Transverse colon (tissue), 4 donors: ENCODE measurements around the gene PTPRN2. TPM values are rescaled to one million over a fixed set of nuclear protein-coding genes. Genes with fewer than 3 reads are reported as not detected.

Experiments used
- DNase-seq: peaks from one replicate; pipeline ENCODE4 v3.0.0-alpha.2; 2019
- H3K27ac ChIP-seq, 4 donors: fragments of 200-600 bp; sonication (generic); 2 replicates each; pipeline ENCODE4 v1.5.1; 2016 to 2018; ENCODE audit warnings: inconsistent platforms in 4 of 4
- H3K27me3 ChIP-seq: fragments of 200-600 bp; sonication (generic); 2 replicates; pipeline ENCODE4 v1.5.1; 2017; ENCODE audit warnings: inconsistent platforms
- H3K36me3 ChIP-seq, 4 donors: fragments of 200-600 bp; sonication (generic); 2 replicates each; pipeline ENCODE4 v1.5.1; 2017 to 2019; ENCODE audit warnings: inconsistent platforms in 4 of 4
- H3K4me1 ChIP-seq, 4 donors: fragments of 200-600 bp; sonication (generic); 2 replicates each; pipeline ENCODE4 v1.5.1; 2017 to 2020; ENCODE audit warnings: inconsistent platforms in 4 of 4
- H3K4me3 ChIP-seq, 4 donors: fragments of 200-600 bp; sonication (generic); 1 replicate in 1 of 4; 2 replicates in 3 of 4; pipeline versions ENCODE4 v1.5.1 to v1.6.1; 2017 to 2019; ENCODE audit warnings: inconsistent platforms in 4 of 4
- H3K9me3 ChIP-seq, 2 donors: fragments of 200-600 bp; sonication (generic); 2 replicates each; pipeline ENCODE4 v1.5.1; 2017 to 2019; ENCODE audit warnings: inconsistent platforms in 2 of 2
- CTCF ChIP-seq, 5 experiments: fragments of 200-600 bp in 3 of 5; fragments of 450-650 bp in 2 of 5; sonication (generic) in 3 of 5; IDR thresholded peaks; 1 replicate in 2 of 5; 2 replicates in 3 of 5; pipeline ENCODE4 v1.5.1; 2016 to 2017; ENCODE audit warnings: antibody characterized with exemption in 5 of 5, inconsistent platforms in 3 of 5, mild to moderate bottlenecking in 2 of 5, moderate library complexity in 1 of 5
- EP300 ChIP-seq: sonication (generic); formaldehyde crosslinking; IDR thresholded peaks from one replicate; pipeline ENCODE4 v1.6.1; 2017; ENCODE audit warnings: antibody characterized with exemption, low read depth
- POLR2A ChIP-seq: fragments of 450-650 bp; IDR thresholded peaks from one replicate; pipeline ENCODE4 v1.6.1; 2016; ENCODE audit warnings: antibody characterized with exemption, mild to moderate bottlenecking, moderate library complexity
- POLR2AphosphoS5 ChIP-seq, 3 donors: sonication (generic); formaldehyde crosslinking; IDR thresholded peaks; one replicate each; pipeline ENCODE4 v1.6.1; 2016; ENCODE audit warnings: antibody characterized with exemption in 3 of 3
- WGBS, 2 donors: methylation state at CpG; one replicate each; pipeline ENCODE4 v1.1.5; 2018; ENCODE audit warnings: low coverage in 1 of 2; 5-methylcytosine and 5-hydroxymethylcytosine counted together
- in situ Hi-C, 4 donors: fragments of 200-750 bp; cut with MboI; loops; one replicate each; pipeline versions ENCODE4 v1.15.0 to v1.15.1; 2017; ENCODE audit warnings: low sequenced_read_pairs in 3 of 4, low pct_ligation_motif_present in 1 of 4, low pct_unique_long_range_greater_than_20kb in 1 of 4
- intact Hi-C: fragments of 100-400 bp; cut with DNase I; formaldehyde crosslinking; loops from one replicate; pipeline ENCODE4 v1.15.1; 2023; ENCODE audit warnings: low total_unique reads
- total RNA-seq, 4 donors: library from RNA; depleted of rRNA; stranded (reverse); fragments of >200 nt; gene quantifications; one replicate each; pipeline ENCODE4 v1.1.0, GENCODE V29; 2016

The PTPRN2 gene
- total RNA-seq, 4 donors from 2014 or later, result 15.4 to 31.1 (median 21.8) TPM

- intact Hi-C loops (no loop called here), in situ Hi-C loops (no loop called here)
- no peak for TF ChIP-seq POLR2A
- peak in 1 of 3 donors; percentile 7 for TF ChIP-seq POLR2AphosphoS5 (IDR thresholded peaks at IDR 0.05)
- DNase-seq, result no peak
- H3K4me3 ChIP-seq, result no peak overlapping the region
- H3K4me1 ChIP-seq, result no peaks in the 10 kb centered on the region
- no peaks in the 10 kb centered on the region for H3K36me3 ChIP-seq
- no peak overlapping the region for H3K27ac ChIP-seq
- H3K9me3 ChIP-seq, result peaks cover 0 to 5% of the 10 kb centered on the region in 2 donors
- WGBS, 2 donors, result 71 to 83% methylated on average over 5 of the region's 5 CpGs
- no peaks in the 10 kb centered on the region for H3K27me3 ChIP-seq
These were observed 655.0 kb downstream of the PTPRN2 start for GRCh38 chr7:157932498-157933218.

DNA sequence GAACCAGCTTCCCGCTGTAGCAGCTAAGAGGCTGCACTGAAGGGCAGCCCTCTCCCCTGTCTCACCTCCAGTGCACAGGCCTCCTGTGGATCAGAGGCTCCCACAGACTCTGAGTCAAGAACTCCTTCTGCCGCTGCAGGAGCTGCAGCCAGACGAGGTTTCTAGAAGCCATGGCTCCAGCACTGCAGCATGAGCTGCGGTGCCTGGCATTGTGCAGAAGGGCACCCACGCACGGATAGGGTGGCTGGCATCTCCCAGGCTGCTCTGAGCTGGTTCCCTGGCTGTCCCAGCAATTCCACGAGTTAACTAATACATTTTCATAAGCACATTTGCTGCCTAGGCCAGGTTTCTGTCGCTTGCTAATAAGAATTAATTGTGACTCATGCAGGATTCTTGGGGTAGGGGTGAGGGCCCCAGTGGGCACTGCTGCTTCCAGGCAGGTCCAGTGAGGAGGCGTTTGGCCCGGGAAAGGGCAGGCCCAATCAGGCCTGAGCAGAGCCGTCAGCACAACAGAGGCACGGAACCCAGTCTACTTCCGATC, 656.6 kb downstream of the PTPRN2 start:
- no peak for DNase-seq
- H3K4me1 ChIP-seq, result no peaks in the 10 kb centered on the region
- 83 to 100% methylated on average over 2 to 13 of the region's 13 CpGs for WGBS, 2 donors
- intact Hi-C loops, result no loop called here
- H3K27ac ChIP-seq, result no peak overlapping the region
- in situ Hi-C loops, result no loop called here
- no peak overlapping the region for H3K4me3 ChIP-seq
- H3K9me3 ChIP-seq, result peaks cover 0 to 5% of the 10 kb centered on the region in 2 donors
- no peaks in the 10 kb centered on the region for H3K36me3 ChIP-seq
- no peaks in the 10 kb centered on the region for H3K27me3 ChIP-seq
- TF ChIP-seq POLR2AphosphoS5 (IDR thresholded peaks at IDR 0.05), result no peak
- TF ChIP-seq POLR2A, result no peak
- no peak for TF ChIP-seq CTCF (IDR thresholded peaks at IDR 0.05)
- TF ChIP-seq EP300, result no peak

- Histone ChIP-seq H3K4me3 (no peak overlapping the region), H3K9me3 (peaks cover 0 to 5% of the 10 kb centered on the region in 2 donors), H3K4me1 (no peaks in the 10 kb centered on the region), H3K36me3 (no peaks in the 10 kb centered on the region), H3K27me3 (no peaks in the 10 kb centered on the region), H3K27ac (no peak overlapping the region)
- TF ChIP-seq EP300, result no peak
- in situ Hi-C loops, result no loop called here
- DNase-seq, result no peak
- 59 to 75% methylated on average over 2 to 6 of the region's 6 CpGs for WGBS, 2 donors
- intact Hi-C loops, result no loop called here
These were observed 657.2 kb downstream of the PTPRN2 start for GRCh38 chr7:157930441-157930840.

GRCh38 chr7:157929671-157930070, 658.0 kb downstream of the PTPRN2 start:
- Histone ChIP-seq H3K9me3 (peaks cover 0 to 5% of the 10 kb centered on the region in 2 donors), H3K4me3 (no peak overlapping the region), H3K27ac (no peak overlapping the region), H3K27me3 (no peaks in the 10 kb centered on the region), H3K36me3 (no peaks in the 10 kb centered on the region), H3K4me1 (no peaks in the 10 kb centered on the region)
- no peak for DNase-seq
- in situ Hi-C loops (no loop called here), intact Hi-C loops (no loop called here)
- TF ChIP-seq CTCF (IDR thresholded peaks at IDR 0.05) (no peak), EP300 (no peak), POLR2AphosphoS5 (IDR thresholded peaks at IDR 0.05) (no peak), POLR2A (no peak)
- 75 to 88% methylated on average over 4 to 16 of the region's 16 CpGs for WGBS, 2 donors

DNA sequence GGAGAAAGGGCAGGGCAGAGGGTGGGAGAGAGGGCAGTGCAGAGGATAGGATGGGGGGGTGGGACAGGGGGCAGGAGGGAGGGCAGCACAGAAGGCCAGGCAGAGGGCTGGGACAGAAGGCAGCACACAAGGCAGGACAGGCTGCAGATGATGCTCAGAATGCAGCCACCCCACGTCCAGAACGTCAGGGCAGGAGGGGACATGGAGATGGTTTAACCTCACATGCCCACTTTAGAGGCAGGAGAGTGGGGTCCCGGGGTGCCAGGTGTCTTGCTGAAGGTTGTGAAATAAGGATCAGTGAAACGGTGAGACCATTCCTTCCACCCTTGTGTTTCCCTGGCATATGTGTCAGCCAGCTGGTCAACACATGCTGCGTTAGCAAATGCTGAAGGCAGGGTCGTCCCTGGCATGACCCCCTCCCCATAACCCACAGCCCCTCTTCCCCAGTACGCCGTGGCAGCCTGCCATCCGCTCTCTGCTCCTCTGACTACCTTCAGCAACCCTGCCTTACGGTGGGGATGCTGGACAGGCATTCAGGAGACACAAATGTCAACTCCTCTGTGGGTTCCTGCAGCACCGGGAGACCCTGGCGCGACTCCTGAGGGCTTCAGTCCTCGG, 658.7 kb downstream of the PTPRN2 start:
- no peaks in the 10 kb centered on the region for H3K36me3 ChIP-seq
- H3K4me3 ChIP-seq, result no peak overlapping the region
- no peak overlapping the region for H3K27ac ChIP-seq
- peaks cover 0 to 1% of the 10 kb centered on the region in 2 donors for H3K9me3 ChIP-seq
- no peaks in the 10 kb centered on the region for H3K4me1 ChIP-seq
- intact Hi-C loops, result no loop called here
- no peaks in the 10 kb centered on the region for H3K27me3 ChIP-seq
- in situ Hi-C loops, result no loop called here
- no peak for DNase-seq
- TF ChIP-seq POLR2A (no peak), POLR2AphosphoS5 (IDR thresholded peaks at IDR 0.05) (no peak), CTCF (IDR thresholded peaks at IDR 0.05) (no peak), EP300 (no peak)
- 60 to 73% methylated on average over 3 to 14 of the region's 14 CpGs for WGBS, 2 donors
